GM21381 (cell line): ENCODE results near the gene ILDR1.
"Not testable (repeated sequence)": the region's sequence is repeated elsewhere in the genome, so short reads cannot be mapped to it uniquely, and the experiment has no call there.

Experiments used
- ATAC-seq: cut with Tn5 transposase; IDR thresholded peaks from one replicate; pipeline ENCODE4 v1.9.1; 2021; ENCODE audit warnings: mild to moderate bottlenecking, moderate library complexity; ENCODE audit not compliant: unreplicated experiment

The ILDR1 gene

DNA sequence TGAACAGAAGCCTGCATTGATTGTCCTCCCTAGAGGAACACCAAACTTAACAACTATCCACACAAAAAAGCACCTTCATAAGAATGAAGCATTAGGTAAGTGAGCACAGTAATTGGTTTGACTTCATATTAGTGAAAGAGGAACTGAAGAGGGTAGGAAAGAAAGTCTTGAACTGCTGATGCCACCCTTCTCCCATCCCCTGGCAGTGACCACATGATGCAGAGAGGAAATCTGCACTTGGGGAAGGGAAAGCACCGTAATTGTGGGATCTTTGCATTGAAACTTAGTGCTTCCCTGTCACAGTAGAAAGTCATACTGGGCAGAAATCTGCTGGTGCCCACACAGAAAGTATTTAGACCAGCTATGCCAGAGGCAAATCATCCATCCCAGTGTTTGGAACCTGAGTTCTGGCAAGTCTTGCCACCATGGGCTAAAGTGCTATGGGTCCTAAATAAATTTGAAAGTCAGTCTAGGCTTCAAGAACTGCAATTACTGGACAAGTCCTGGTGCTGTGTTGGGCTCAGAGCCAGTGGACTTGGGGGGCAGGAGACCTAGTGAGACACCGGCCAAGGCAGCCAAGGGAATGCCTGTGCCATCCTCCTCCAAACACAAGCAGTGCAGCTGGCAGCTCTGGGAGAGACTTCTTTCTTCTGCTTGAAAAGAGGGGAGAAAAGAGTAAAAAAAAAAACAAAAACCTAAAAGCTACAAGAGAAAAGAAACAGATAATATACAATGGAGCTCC lies 64.2 kb downstream of the ILDR1 start:
- peak; percentile 90 for ATAC-seq

DNA sequence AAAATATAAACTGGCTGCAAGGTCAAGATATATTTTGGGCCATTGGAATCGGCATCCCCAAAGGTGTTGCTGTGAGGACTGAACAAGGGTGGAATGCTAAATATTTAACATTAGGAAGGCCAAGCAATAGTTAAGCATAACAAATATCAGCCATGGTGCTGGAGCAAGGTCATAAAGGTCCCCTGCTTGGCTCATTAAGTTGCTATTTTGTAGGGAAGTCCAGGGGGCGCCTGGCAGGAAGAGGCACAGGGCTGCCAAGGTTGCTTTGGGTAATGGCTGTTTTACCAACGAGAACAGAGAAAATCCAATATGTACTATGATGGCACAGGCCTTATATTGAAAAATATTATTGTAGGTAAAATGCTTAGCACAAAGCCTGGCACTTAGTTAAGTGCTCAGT lies 65.7 kb downstream of the ILDR1 start:
- no peak for ATAC-seq

DNA sequence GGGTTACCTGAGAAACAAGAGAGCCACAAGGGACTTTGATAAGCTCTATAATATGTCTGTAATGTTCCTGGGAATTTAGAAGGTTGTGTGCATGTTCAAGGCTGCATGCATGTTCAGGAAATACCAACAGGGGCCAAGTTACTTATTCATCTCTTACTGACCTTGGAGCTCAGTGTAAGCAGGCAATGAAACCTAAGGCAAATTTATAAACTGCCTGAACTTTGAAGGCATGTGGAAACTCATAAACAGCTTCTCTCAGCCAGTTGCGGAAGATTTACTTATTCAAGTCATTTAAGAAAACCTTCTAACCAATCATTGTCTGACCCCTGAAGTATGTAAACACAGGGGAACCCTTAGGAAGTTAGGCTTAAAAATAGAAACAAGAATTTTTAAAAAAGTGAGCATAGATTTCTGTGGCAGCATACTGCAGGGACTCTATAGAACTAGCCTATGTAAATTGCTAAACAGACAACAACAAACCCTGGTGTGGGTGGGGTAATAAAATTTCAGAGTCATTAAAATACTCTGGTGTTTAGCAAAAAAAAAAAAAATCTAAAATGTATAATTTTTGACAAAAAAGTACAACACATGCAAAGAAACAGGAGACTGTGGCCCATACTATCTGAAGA lies 70.6 kb downstream of the ILDR1 start:
- ATAC-seq = no peak

DNA sequence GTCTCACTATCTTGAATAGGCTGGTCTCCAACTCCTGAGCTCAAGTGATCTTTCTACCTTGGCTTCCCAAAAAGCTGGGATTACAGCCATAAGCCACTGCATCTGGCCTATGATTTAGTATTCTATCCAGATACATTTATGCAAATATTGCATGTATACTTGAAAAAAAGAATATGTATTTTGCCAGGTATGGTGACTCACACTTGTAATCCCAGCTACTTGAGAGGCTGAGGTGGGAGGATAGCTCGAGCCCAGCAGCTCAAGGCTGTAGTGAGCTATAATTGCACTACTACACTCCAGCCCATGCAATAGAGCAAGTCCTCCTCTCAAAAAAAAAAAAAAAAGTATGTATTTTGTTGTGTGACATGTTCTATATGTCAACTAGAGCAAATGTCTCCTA lies 73.4 kb downstream of the ILDR1 start:
- no peak for ATAC-seq

DNA sequence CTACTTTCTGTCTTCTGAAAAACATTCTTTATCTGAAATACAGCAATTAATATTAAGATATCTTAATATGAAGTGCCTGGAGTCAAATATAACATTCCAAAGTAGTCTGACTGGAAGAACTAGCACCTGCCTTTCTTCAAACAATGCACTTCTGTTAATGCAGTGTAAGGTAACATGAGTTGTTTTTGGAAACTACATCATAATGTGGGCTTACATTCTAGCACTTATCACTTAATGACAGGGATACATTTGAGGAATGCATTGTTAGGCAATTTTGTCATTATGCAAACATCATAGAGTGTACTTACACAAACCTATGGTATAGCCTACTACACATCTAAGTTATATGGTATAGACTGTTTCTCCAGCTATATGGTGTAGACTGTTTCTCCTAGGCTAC lies 78.6 kb downstream of the ILDR1 start:
- ATAC-seq = no peak

DNA sequence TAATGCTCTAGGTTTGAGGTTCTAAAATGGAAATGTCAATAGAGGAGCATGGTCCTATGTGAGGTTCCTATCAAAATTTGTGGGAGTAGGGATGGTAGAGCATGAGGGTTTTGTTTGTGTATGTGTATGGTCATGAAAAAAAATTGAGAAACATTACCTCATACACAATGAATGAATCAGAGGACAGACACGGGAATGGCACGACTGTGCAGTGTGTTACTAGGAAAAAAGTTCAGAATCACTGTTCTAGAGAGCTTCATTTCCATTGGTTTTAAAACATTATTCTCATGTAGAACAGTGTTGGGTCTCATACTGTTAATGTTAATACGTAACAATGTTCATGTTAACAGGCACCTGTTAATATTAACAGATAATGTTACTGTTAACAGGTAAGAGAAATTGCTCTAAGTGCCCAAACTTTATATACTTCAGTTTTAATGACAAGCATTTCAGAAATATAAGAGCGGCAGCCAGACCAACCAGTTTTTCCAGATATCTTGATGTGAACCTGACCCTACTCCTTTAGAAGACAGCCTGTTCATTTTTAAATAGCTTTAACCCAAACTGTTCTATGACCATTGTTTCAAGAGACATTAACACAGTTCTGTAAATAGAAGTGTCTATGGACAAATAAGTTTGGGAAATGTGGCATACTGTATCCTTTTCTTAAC lies 79.8 kb downstream of the ILDR1 start:
- ATAC-seq = no peak

DNA sequence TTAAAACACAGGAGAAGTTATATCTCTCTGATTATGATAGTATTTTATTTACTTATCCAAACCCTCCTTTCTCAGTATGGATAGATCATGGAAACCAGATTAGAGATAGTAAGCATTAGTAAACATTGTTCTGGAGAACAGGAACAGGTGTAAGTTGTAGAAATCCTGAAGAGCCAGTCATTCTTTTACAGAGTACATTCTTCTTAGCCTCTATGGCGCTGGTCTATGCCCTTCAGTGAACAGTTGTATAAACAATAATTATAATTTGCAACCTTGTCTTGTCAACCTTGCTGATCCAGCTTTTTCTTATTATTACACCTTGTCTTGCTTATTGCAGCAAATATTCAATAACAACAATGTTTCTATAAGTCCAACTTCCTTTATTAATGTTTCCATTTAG lies 80.5 kb downstream of the ILDR1 start:
- ATAC-seq = no peak

DNA sequence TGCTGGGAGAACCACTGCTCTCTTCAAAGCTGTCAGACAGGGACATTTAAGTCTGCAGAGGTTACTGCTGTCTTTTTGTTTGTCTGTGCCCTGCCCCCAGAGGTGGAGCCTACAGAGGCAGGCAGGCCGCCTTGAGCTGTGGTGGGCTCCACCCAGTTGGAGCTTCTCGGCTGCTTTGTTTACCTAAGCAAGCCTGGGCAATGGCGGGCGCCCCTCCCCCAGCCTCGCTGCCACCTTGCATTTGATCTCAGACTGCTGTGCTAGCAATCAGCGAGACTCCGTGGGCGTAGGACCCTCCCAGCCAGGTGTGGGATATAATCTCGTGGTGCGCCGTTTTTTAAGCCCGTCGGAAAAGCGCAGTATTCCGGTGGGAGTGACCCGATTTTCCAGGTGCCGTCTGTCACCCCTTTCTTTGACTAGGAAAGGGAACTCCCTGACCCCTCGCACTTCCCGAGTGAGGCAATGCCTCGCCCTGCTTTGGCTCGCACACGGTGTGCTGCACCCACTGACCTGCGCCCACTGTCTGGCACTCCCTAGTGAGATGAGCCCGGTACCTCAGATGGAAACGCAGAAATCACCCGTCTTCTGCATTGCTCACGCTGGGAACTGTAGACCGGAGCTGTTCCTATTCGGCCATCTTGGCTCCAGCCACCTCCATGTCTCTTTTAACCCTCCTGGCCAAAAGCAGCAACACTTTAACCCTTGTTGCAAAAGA lies 83.7 kb downstream of the ILDR1 start:
- not testable (repeated sequence) for ATAC-seq
